GM23248 (cell line): Measurements from ENCODE around the gene KEAP1.
"Not testable (repeated sequence)": the region's sequence is repeated elsewhere in the genome, so short reads cannot be mapped to it uniquely, and the experiment has no call there.

Experiments used
- EZH2 ChIP-seq: fragments of 200-600 bp; sonication (generic); IDR thresholded peaks from 2 replicates; pipeline ENCODE4 v1.6.1; 2018; ENCODE audit warnings: antibody characterized with exemption, mild to moderate bottlenecking; ENCODE audit not compliant: insufficient read depth, poor library complexity, severe bottlenecking
- EZH2phosphoT487 ChIP-seq: fragments of 200-600 bp; sonication (generic); IDR thresholded peaks from 2 replicates; pipeline ENCODE4 v1.6.1; 2018; ENCODE audit warnings: antibody characterized with exemption, moderate library complexity, mild to moderate bottlenecking, low read depth; ENCODE audit not compliant: insufficient read depth

- not testable (repeated sequence) for TF ChIP-seq EZH2, EZH2phosphoT487
These were observed 44.4 kb downstream of the KEAP1 start for GRCh38 chr19:10458733-10459132.
